ENCODE data around the gene GSC2.

Gene GSC2, protein sequence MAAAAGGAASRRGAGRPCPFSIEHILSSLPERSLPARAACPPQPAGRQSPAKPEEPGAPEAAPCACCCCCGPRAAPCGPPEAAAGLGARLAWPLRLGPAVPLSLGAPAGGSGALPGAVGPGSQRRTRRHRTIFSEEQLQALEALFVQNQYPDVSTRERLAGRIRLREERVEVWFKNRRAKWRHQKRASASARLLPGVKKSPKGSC

GRCh38 chr22:19149991-19150390 is at the start of gene GSC2:
GSC2 (minus strand) TSS chr22:19150292; CDS start chr22:19150283, 9 bp downstream.
- Histone ChIP-seq H3K4me3 (ENCODE audit: low read length) (no peak within 1 kb of the TSS), H4K20me1 (ENCODE audit: control insufficient read depth, insufficient read depth, low read depth, low read length) (no peaks in the 10 kb centered on the region), H3K9me3 (ENCODE audit: control insufficient read depth, insufficient read depth, low read length) (no peaks in the 10 kb centered on the region), H3K9me2 (replicated peaks; ENCODE audit: control insufficient read depth, low read length) (no peaks in the 10 kb centered on the region), H3K79me2 (ENCODE audit: control insufficient read depth, low read length) (no peaks in the 10 kb centered on the region), H3K4me1 (ENCODE audit: control insufficient read depth, low read length) (peaks cover under 1% of the 10 kb centered on the region; the same call in 1 of the 2 replicates), H3K27me3 (ENCODE audit: control insufficient read depth, low read length) (peaks cover 3% of the 10 kb centered on the region; the same call in 1 of the 2 replicates), H3K4me2 (ENCODE audit: low read length) (no peak within 1 kb of the TSS), H3F3A (ENCODE audit: control insufficient read depth, insufficient read depth) (no peaks in the 10 kb centered on the region), H3K36me3 (ENCODE audit: control insufficient read depth, low read length) (no peaks in the 10 kb centered on the region), H3K27ac (ENCODE audit: low read depth, low read length) (no peak within 1 kb of the TSS)
- no peak for TF ChIP-seq CTCF (IDR thresholded peaks at IDR 0.05; ENCODE audit: low read depth, low read length, poor library complexity, severe bottlenecking)
- no peak for TF ChIP-seq EZH2phosphoT487 (IDR thresholded peaks at IDR 0.05; ENCODE audit: borderline replicate concordance, low read length)

- no peak overlapping the region for H3K27ac ChIP-seq (ENCODE audit: low read depth, low read length)
- no peaks in the 10 kb centered on the region for H3K9me2 ChIP-seq (replicated peaks; ENCODE audit: control insufficient read depth, low read length)
- peaks cover 4% of the 10 kb centered on the region; the same call in 1 of the 2 replicates for H3K4me1 ChIP-seq (ENCODE audit: control insufficient read depth, low read length)
- H3K4me3 ChIP-seq (ENCODE audit: low read length) = no peak overlapping the region
- peaks cover 11% of the 10 kb centered on the region for H3K27me3 ChIP-seq (ENCODE audit: control insufficient read depth, low read length)
- H3K4me2 ChIP-seq (ENCODE audit: low read length) = no peak overlapping the region
- H4K20me1 ChIP-seq (ENCODE audit: control insufficient read depth, insufficient read depth, low read depth, low read length) = no peaks in the 10 kb centered on the region
- TF ChIP-seq CTCF (IDR thresholded peaks at IDR 0.05; ENCODE audit: low read depth, low read length, poor library complexity, severe bottlenecking) = no peak
- TF ChIP-seq EZH2phosphoT487 (IDR thresholded peaks at IDR 0.05; ENCODE audit: borderline replicate concordance, low read length) = no peak
- H3K9me3 ChIP-seq (ENCODE audit: control insufficient read depth, insufficient read depth, low read length) = no peaks in the 10 kb centered on the region
- no peaks in the 10 kb centered on the region for H3K36me3 ChIP-seq (ENCODE audit: control insufficient read depth, low read length)
- no peaks in the 10 kb centered on the region for H3K79me2 ChIP-seq (ENCODE audit: control insufficient read depth, low read length)
- H3F3A ChIP-seq (ENCODE audit: control insufficient read depth, insufficient read depth) = no peaks in the 10 kb centered on the region
Measured at GRCh38 chr22:19199479-19199878, 49.4 kb upstream of the GSC2 start.

DNA sequence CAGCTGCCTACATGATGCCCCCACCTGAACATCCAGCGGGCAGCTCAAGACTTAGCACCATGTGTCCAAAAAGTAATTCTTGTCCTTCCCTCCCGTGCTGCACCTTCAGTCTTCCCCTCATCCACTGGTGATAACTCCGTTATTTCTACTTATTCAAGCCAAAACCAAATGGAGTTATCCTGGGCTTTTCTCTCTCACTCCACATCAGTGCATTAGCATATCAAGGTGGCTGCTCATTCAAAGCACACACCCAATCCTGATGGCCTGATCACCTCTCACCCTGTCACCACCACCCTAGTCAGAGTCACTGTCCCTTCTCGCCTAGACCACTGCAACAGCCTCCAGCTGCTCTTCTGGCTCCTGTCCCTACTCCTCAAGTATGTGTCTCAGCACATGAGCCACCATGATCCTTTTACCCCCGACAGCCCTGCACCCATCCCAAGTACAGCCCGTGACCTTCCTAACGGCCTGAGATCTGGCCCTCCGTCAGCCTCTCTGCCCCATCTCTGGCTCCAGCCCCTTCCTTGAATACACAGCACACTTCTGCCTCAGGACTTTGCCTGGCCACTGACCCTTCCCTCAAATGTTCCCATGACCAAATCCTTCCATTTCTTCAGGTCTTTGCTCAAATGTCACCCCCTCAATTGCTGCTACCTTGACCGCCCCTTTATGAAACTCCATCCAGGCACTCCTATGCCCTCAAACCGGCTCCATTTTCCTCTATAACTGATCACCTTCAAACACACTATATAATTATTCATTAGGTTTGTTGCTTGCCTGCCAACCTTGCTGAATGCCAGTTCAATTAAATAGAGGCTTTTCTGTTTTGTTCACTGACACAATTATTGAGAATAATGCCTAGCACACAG is 48.1 kb upstream of the GSC2 start:
- no peaks in the 10 kb centered on the region for H3K36me3 ChIP-seq (ENCODE audit: control insufficient read depth, low read length)
- no peaks in the 10 kb centered on the region for H3K79me2 ChIP-seq (ENCODE audit: control insufficient read depth, low read length)
- H3K9me2 ChIP-seq (replicated peaks; ENCODE audit: control insufficient read depth, low read length) = no peaks in the 10 kb centered on the region
- H3K4me2 ChIP-seq (ENCODE audit: low read length) = no peak overlapping the region
- peaks cover 4% of the 10 kb centered on the region; the same call in 1 of the 2 replicates for H3K4me1 ChIP-seq (ENCODE audit: control insufficient read depth, low read length)
- H3K9me3 ChIP-seq (ENCODE audit: control insufficient read depth, insufficient read depth, low read length) = no peaks in the 10 kb centered on the region
- no peaks in the 10 kb centered on the region for H3F3A ChIP-seq (ENCODE audit: control insufficient read depth, insufficient read depth)
- no peaks in the 10 kb centered on the region for H4K20me1 ChIP-seq (ENCODE audit: control insufficient read depth, insufficient read depth, low read depth, low read length)
- H3K27me3 ChIP-seq (ENCODE audit: control insufficient read depth, low read length) = peaks cover 11% of the 10 kb centered on the region
- no peak overlapping the region for H3K4me3 ChIP-seq (ENCODE audit: low read length)
- H3K27ac ChIP-seq (ENCODE audit: low read depth, low read length) = no peak overlapping the region
- no peak for TF ChIP-seq CTCF (IDR thresholded peaks at IDR 0.05; ENCODE audit: low read depth, low read length, poor library complexity, severe bottlenecking)

Data from DOHH2 (cell line).